Measurements from ENCODE around the gene CYP26B1.

DNA sequence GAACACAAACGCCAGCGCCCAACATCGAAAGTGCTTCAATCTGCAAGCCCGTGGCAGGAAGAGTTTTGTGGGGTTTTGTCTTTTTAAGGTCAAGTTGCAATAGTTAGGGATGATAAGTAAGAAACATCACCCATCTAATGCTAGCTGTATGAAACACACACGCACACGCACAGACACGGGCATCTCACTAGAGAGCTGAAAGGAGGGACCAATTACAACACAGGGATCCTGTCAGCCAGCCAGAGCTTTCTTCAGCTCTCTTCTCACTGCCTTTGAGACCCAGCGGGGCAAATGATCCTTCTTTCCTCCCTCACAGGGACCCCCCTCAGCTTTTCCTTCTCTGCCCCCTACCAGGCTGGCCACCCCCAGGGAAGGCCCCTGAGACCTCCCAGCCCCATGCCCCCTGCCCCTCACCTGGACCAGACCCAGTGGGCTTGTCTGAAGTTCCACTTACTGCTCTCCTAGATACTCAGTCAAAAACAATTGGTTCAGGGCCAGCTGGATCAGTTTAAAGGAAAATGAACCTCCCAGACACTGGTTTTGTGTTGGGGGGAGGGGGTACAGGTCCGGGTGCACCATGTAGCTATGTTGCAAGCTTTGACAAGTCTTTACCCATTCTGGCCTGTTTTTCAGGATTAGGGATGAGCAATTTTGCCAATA is 17.9 kb downstream of the CYP26B1 start:
- TF ChIP-seq EZH2 (IDR thresholded peaks at IDR 0.05) (no peak), POLR2AphosphoS5 (IDR thresholded peaks at IDR 0.05; ENCODE audit: borderline replicate concordance, low read depth, low read length) (no peak)

All from SK-N-MC (cell line).